Measurements from ENCODE around the gene PRKN.
A peak's percentile ranks its signal among the peaks of the same experiment; 100 is the strongest.
"Not testable (repeated sequence)": the region's sequence is repeated elsewhere in the genome, so short reads cannot be mapped to it uniquely, and the experiment has no call there.

PRKN gene

GRCh38 chr6:161496271-161496670 lies 1231.3 kb downstream of the PRKN start:
- H3K4me3 ChIP-seq (ENCODE audit: low read depth in 1 of 5, low read length in 5 of 5); H3K9ac ChIP-seq (ENCODE audit: low read length in 5 of 5); H3K27me3 ChIP-seq (ENCODE audit: control insufficient read depth in 5 of 5, insufficient read depth in 4 of 5, low read length in 5 of 5); H3K27ac ChIP-seq (ENCODE audit: low read depth, low read length); H3K9me3 ChIP-seq (ENCODE audit: control insufficient read depth in 5 of 5, low read length in 5 of 5); H3K36me3 ChIP-seq (ENCODE audit: control insufficient read depth in 5 of 5, insufficient read depth in 5 of 5, low read length in 5 of 5); H3K4me1 ChIP-seq (ENCODE audit: control insufficient read depth in 5 of 5, insufficient read depth in 5 of 5, low read length in 5 of 5): not testable (repeated sequence)

GRCh38 chr6:161494566-161494965 lies 1233.0 kb downstream of the PRKN start:
- H3K9ac ChIP-seq (ENCODE audit: low read length in 5 of 5): no peak overlapping the region
- no peaks in the 10 kb centered on the region for H3K27me3 ChIP-seq (ENCODE audit: control insufficient read depth in 5 of 5, insufficient read depth in 4 of 5, low read length in 5 of 5)
- peaks cover 0 to 9% (median 4%) of the 10 kb centered on the region in 5 donors for H3K4me1 ChIP-seq (ENCODE audit: control insufficient read depth in 5 of 5, insufficient read depth in 5 of 5, low read length in 5 of 5)
- H3K36me3 ChIP-seq (ENCODE audit: control insufficient read depth in 5 of 5, insufficient read depth in 5 of 5, low read length in 5 of 5): no peaks in the 10 kb centered on the region
- H3K4me3 ChIP-seq (ENCODE audit: low read depth in 1 of 5, low read length in 5 of 5): no peak overlapping the region
- peaks cover 0 to 5% (median 2%) of the 10 kb centered on the region in 5 donors for H3K9me3 ChIP-seq (ENCODE audit: control insufficient read depth in 5 of 5, low read length in 5 of 5)
- no peak overlapping the region for H3K27ac ChIP-seq (ENCODE audit: low read depth, low read length)

- no peaks in the 10 kb centered on the region for H3K36me3 ChIP-seq (ENCODE audit: control insufficient read depth in 5 of 5, insufficient read depth in 5 of 5, low read length in 5 of 5)
- no peak overlapping the region for H3K9ac ChIP-seq (ENCODE audit: low read length in 5 of 5)
- H3K27me3 ChIP-seq (ENCODE audit: control insufficient read depth in 5 of 5, insufficient read depth in 4 of 5, low read length in 5 of 5): no peaks in the 10 kb centered on the region
- H3K9me3 ChIP-seq (ENCODE audit: control insufficient read depth in 5 of 5, low read length in 5 of 5): peaks cover 0 to 5% (median 2%) of the 10 kb centered on the region in 5 donors
- H3K4me1 ChIP-seq (ENCODE audit: control insufficient read depth in 5 of 5, insufficient read depth in 5 of 5, low read length in 5 of 5): peaks cover 0 to 9% (median 4%) of the 10 kb centered on the region in 5 donors
- H3K4me3 ChIP-seq (ENCODE audit: low read depth in 1 of 5, low read length in 5 of 5): no peak overlapping the region
- no peak overlapping the region for H3K27ac ChIP-seq (ENCODE audit: low read depth, low read length)
Observed at GRCh38 chr6:161493576-161494118, 1233.9 kb downstream of the PRKN start.

GRCh38 chr6:161489626-161490306 lies 1237.8 kb downstream of the PRKN start:
- Histone ChIP-seq H3K27me3 (ENCODE audit: control insufficient read depth in 5 of 5, insufficient read depth in 4 of 5, low read length in 5 of 5) (no peaks in the 10 kb centered on the region), H3K4me3 (ENCODE audit: low read depth in 1 of 5, low read length in 5 of 5) (no peak overlapping the region), H3K4me1 (ENCODE audit: control insufficient read depth in 5 of 5, insufficient read depth in 5 of 5, low read length in 5 of 5) (peaks cover 0 to 14% (median 3%) of the 10 kb centered on the region in 5 donors), H3K36me3 (ENCODE audit: control insufficient read depth in 5 of 5, insufficient read depth in 5 of 5, low read length in 5 of 5) (no peaks in the 10 kb centered on the region), H3K27ac (ENCODE audit: low read depth, low read length) (no peak overlapping the region), H3K9ac (ENCODE audit: low read length in 5 of 5) (no peak overlapping the region), H3K9me3 (ENCODE audit: control insufficient read depth in 5 of 5, low read length in 5 of 5) (no peaks in the 10 kb centered on the region)

- H3K9me3 ChIP-seq (ENCODE audit: control insufficient read depth in 5 of 5, low read length in 5 of 5): no peaks in the 10 kb centered on the region
- H3K36me3 ChIP-seq (ENCODE audit: control insufficient read depth in 5 of 5, insufficient read depth in 5 of 5, low read length in 5 of 5): no peaks in the 10 kb centered on the region
- no peaks in the 10 kb centered on the region for H3K27me3 ChIP-seq (ENCODE audit: control insufficient read depth in 5 of 5, insufficient read depth in 4 of 5, low read length in 5 of 5)
- no peak overlapping the region for H3K4me3 ChIP-seq (ENCODE audit: low read depth in 1 of 5, low read length in 5 of 5)
- no peak overlapping the region for H3K27ac ChIP-seq (ENCODE audit: low read depth, low read length)
- peaks cover 0 to 19% (median 3%) of the 10 kb centered on the region in 5 donors for H3K4me1 ChIP-seq (ENCODE audit: control insufficient read depth in 5 of 5, insufficient read depth in 5 of 5, low read length in 5 of 5)
- H3K9ac ChIP-seq (ENCODE audit: low read length in 5 of 5): no peak overlapping the region
Observed at GRCh38 chr6:161487694-161488093, 1239.9 kb downstream of the PRKN start.

- no peaks in the 10 kb centered on the region for H3K36me3 ChIP-seq (ENCODE audit: control insufficient read depth in 5 of 5, insufficient read depth in 5 of 5, low read length in 5 of 5)
- no peak overlapping the region for H3K27ac ChIP-seq (ENCODE audit: low read depth, low read length)
- peaks cover 2 to 24% (median 8%) of the 10 kb centered on the region in 5 donors for H3K4me1 ChIP-seq (ENCODE audit: control insufficient read depth in 5 of 5, insufficient read depth in 5 of 5, low read length in 5 of 5)
Observed at GRCh38 chr6:161487217-161487531, 1240.4 kb downstream of the PRKN start.

GRCh38 chr6:161486361-161487216 lies 1241.0 kb downstream of the PRKN start:
- peaks cover 2 to 29% (median 9%) of the 10 kb centered on the region in 5 donors for H3K4me1 ChIP-seq (ENCODE audit: control insufficient read depth in 5 of 5, insufficient read depth in 5 of 5, low read length in 5 of 5)
- no peak overlapping the region for H3K4me3 ChIP-seq (ENCODE audit: low read depth in 1 of 5, low read length in 5 of 5)
- no peak overlapping the region for H3K9ac ChIP-seq (ENCODE audit: low read length in 5 of 5)
- H3K27ac ChIP-seq (ENCODE audit: low read depth, low read length): no peak overlapping the region
- no peaks in the 10 kb centered on the region for H3K9me3 ChIP-seq (ENCODE audit: control insufficient read depth in 5 of 5, low read length in 5 of 5)
- no peaks in the 10 kb centered on the region for H3K27me3 ChIP-seq (ENCODE audit: control insufficient read depth in 5 of 5, insufficient read depth in 4 of 5, low read length in 5 of 5)
- H3K36me3 ChIP-seq (ENCODE audit: control insufficient read depth in 5 of 5, insufficient read depth in 5 of 5, low read length in 5 of 5): no peaks in the 10 kb centered on the region

More at GRCh38 chr6:161487217-161487531, 1240.4 kb downstream of the PRKN start:
- Histone ChIP-seq H3K9me3 (ENCODE audit: control insufficient read depth in 5 of 5, low read length in 5 of 5) (no peaks in the 10 kb centered on the region), H3K4me3 (ENCODE audit: low read depth in 1 of 5, low read length in 5 of 5) (no peak overlapping the region), H3K9ac (ENCODE audit: low read length in 5 of 5) (no peak overlapping the region), H3K27me3 (ENCODE audit: control insufficient read depth in 5 of 5, insufficient read depth in 4 of 5, low read length in 5 of 5) (no peaks in the 10 kb centered on the region)

- Histone ChIP-seq H3K9me3 (ENCODE audit: control insufficient read depth in 5 of 5, low read length in 5 of 5) (no peaks in the 10 kb centered on the region), H3K27ac (ENCODE audit: low read depth, low read length) (peak overlapping the region; percentile 65)
Observed at GRCh38 chr6:161482517-161482858, 1245.1 kb downstream of the PRKN start.

GRCh38 chr6:161481786-161482516 lies 1245.6 kb downstream of the PRKN start:
- H3K9ac ChIP-seq (ENCODE audit: low read length in 5 of 5): peak overlapping the region in 1 of 5 donors; percentile 9
- peak overlapping the region; percentile 65 for H3K27ac ChIP-seq (ENCODE audit: low read depth, low read length)
- no peaks in the 10 kb centered on the region for H3K36me3 ChIP-seq (ENCODE audit: control insufficient read depth in 5 of 5, insufficient read depth in 5 of 5, low read length in 5 of 5)
- H3K4me3 ChIP-seq (ENCODE audit: low read depth in 1 of 5, low read length in 5 of 5): no peak overlapping the region
- H3K27me3 ChIP-seq (ENCODE audit: control insufficient read depth in 5 of 5, insufficient read depth in 4 of 5, low read length in 5 of 5): no peaks in the 10 kb centered on the region
- peaks cover 2 to 35% (median 11%) of the 10 kb centered on the region in 5 donors for H3K4me1 ChIP-seq (ENCODE audit: control insufficient read depth in 5 of 5, insufficient read depth in 5 of 5, low read length in 5 of 5)
- H3K9me3 ChIP-seq (ENCODE audit: control insufficient read depth in 5 of 5, low read length in 5 of 5): no peaks in the 10 kb centered on the region

More at GRCh38 chr6:161482517-161482858, 1245.1 kb downstream of the PRKN start:
- no peak overlapping the region for H3K9ac ChIP-seq (ENCODE audit: low read length in 5 of 5)
- no peaks in the 10 kb centered on the region for H3K36me3 ChIP-seq (ENCODE audit: control insufficient read depth in 5 of 5, insufficient read depth in 5 of 5, low read length in 5 of 5)
- H3K4me1 ChIP-seq (ENCODE audit: control insufficient read depth in 5 of 5, insufficient read depth in 5 of 5, low read length in 5 of 5): peaks cover 2 to 35% (median 11%) of the 10 kb centered on the region in 5 donors
- no peaks in the 10 kb centered on the region for H3K27me3 ChIP-seq (ENCODE audit: control insufficient read depth in 5 of 5, insufficient read depth in 4 of 5, low read length in 5 of 5)
- no peak overlapping the region for H3K4me3 ChIP-seq (ENCODE audit: low read depth in 1 of 5, low read length in 5 of 5)
